ENCODE measurements around the gene NELFB. TPM values are rescaled to one million over a fixed set of nuclear protein-coding genes. Genes with fewer than 3 reads are reported as not detected.
A peak's percentile ranks its signal among the peaks of the same experiment; 100 is the strongest.

Gene NELFB
- total RNA-seq, 2 experiments from 2014 or later: 62.6 to 74.8 TPM

DNA sequence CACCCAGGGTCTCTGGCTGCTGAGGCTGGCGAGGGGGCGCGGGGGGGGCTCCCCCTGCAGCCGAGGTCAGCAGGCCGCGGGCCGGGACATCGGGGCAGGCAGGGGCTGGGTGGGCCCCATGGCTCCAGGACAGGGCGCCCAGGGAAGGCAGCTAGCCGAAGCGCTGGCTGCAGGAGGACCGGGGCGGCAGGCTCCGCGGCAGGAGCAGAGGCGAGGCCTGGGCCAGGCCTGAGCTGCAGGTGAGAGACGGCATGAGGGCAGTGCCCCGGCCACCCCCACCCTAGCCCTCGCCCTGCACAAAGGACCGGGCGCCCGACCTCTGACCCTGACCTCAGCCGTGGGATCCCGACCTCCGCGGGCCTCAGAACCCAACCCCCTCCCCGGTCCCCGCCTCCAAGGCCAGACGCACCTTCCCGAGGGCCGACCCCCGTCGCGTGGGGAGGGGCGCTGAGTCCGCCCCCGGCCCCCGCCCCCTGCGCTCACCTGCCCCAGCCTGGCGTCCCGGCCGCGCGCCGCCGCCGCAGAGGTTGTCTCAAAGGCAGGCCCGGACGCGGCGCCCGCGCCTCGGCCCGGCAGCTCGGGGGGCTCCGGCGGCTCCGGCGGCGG is 33.5 kb upstream of the NELFB start:
- H3K4me3 ChIP-seq (ENCODE audit: low read depth, low read length, poor library complexity, severe bottlenecking): peak overlapping the region; percentile 30
- POLR2A ChIA-PET: no interaction called here

GRCh38 chr9:137222190-137223077 is 32.7 kb upstream of the NELFB start, which contains the start of gene RNF208:
TSS of gene RNF208 (minus strand) at chr9:137222240. CDS start at chr9:137221212, 1,028 bp downstream.
- Histone ChIP-seq H4K20me1 (ENCODE audit: insufficient read depth, low read length) (no peaks in the 10 kb centered on the region), H3K9me2 (ENCODE audit: insufficient read depth, low read length) (no peaks in the 10 kb centered on the region), H3K9me3 (ENCODE audit: low read length) (no peaks in the 10 kb centered on the region), H3K27ac (ENCODE audit: low read depth, low read length, poor library complexity, severe bottlenecking) (peak within 1 kb of the TSS; percentile 27), H3K4me1 (ENCODE audit: insufficient read depth, low read length, poor library complexity, severe bottlenecking) (peaks cover 25% of the 10 kb centered on the region), H3K36me3 (ENCODE audit: insufficient read depth, low read length) (peaks cover 16% of the 10 kb centered on the region; the same call in 1 of the 2 replicates), H3K79me2 (ENCODE audit: insufficient read depth, low read depth, low read length) (no peaks in the 10 kb centered on the region), H3K4me2 (ENCODE audit: low read length) (peak within 1 kb of the TSS; percentile 98), H3K4me3 (ENCODE audit: low read depth, low read length, poor library complexity, severe bottlenecking) (peak within 1 kb of the TSS; percentile 91), H2AFZ (ENCODE audit: low read length) (no peak within 1 kb of the TSS)
- BruUV-seq (replicated peaks): no TSS peak
- POLR2A ChIA-PET: interaction anchor here (0.6 to 1.6 kb wide), 6 partner anchors 15 to 287 kb away, joined by 3 to 5 read pairs (median 4); partner anchors contain the start of gene TUBB4B
- intact Hi-C loops (cut with micrococcal nuclease; ENCODE audit: unreplicated experiment): loop anchor here (1.0 to 2.0 kb wide), 5 partner anchors 22 to 176 kb away; partner anchors contain the start of genes ANAPC2, NPDC1, SSNA1 and TPRN
- DNase-seq (ENCODE audit: low spot score): no peak
- no peak for TF ChIP-seq EZH2phosphoT487 (IDR thresholded peaks at IDR 0.05; ENCODE audit: borderline replicate concordance, low read depth, low read length)
- TF ChIP-seq, protein P1, sequence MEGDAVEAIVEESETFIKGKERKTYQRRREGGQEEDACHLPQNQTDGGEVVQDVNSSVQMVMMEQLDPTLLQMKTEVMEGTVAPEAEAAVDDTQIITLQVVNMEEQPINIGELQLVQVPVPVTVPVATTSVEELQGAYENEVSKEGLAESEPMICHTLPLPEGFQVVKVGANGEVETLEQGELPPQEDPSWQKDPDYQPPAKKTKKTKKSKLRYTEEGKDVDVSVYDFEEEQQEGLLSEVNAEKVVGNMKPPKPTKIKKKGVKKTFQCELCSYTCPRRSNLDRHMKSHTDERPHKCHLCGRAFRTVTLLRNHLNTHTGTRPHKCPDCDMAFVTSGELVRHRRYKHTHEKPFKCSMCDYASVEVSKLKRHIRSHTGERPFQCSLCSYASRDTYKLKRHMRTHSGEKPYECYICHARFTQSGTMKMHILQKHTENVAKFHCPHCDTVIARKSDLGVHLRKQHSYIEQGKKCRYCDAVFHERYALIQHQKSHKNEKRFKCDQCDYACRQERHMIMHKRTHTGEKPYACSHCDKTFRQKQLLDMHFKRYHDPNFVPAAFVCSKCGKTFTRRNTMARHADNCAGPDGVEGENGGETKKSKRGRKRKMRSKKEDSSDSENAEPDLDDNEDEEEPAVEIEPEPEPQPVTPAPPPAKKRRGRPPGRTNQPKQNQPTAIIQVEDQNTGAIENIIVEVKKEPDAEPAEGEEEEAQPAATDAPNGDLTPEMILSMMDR (conservative IDR thresholded peaks at IDR 0.05; ENCODE audit: low read length): no peak
- CTCF ChIA-PET (ENCODE audit: unreplicated experiment): no interaction called here

More for the DNA sequence above, 33.5 kb upstream of the NELFB start:
- no peaks in the 10 kb centered on the region for H3K9me3 ChIP-seq (ENCODE audit: low read length)
- no peak for TF ChIP-seq EZH2phosphoT487 (IDR thresholded peaks at IDR 0.05; ENCODE audit: borderline replicate concordance, low read depth, low read length)
- TF ChIP-seq, protein P1 (conservative IDR thresholded peaks at IDR 0.05; ENCODE audit: low read length): no peak
- H4K20me1 ChIP-seq (ENCODE audit: insufficient read depth, low read length): no peaks in the 10 kb centered on the region
- H3K27ac ChIP-seq (ENCODE audit: low read depth, low read length, poor library complexity, severe bottlenecking): no peak overlapping the region
- H3K4me2 ChIP-seq (ENCODE audit: low read length): peak overlapping the region; percentile 55
- BruUV-seq (replicated peaks): no TSS peak
- peaks cover 23% of the 10 kb centered on the region for H3K4me1 ChIP-seq (ENCODE audit: insufficient read depth, low read length, poor library complexity, severe bottlenecking)
- no peaks in the 10 kb centered on the region for H3K79me2 ChIP-seq (ENCODE audit: insufficient read depth, low read depth, low read length)
- no peaks in the 10 kb centered on the region for H3K9me2 ChIP-seq (ENCODE audit: insufficient read depth, low read length)
- peaks cover 21% of the 10 kb centered on the region; the same call in 1 of the 2 replicates for H3K36me3 ChIP-seq (ENCODE audit: insufficient read depth, low read length)
- CTCF ChIA-PET (ENCODE audit: unreplicated experiment): no interaction called here
- no peak for DNase-seq (ENCODE audit: low spot score)
- no peak overlapping the region for H2AFZ ChIP-seq (ENCODE audit: low read length)
- intact Hi-C loops (cut with micrococcal nuclease; ENCODE audit: unreplicated experiment): loop anchor here (2.0 kb wide), 2 partner anchors 21 to 33 kb away; partner anchors contain the start of genes ANAPC2, SSNA1 and TPRN
